Memory B cell (primary cell): ENCODE data around the gene PZP.

Experiments
- ATAC-seq: fragments of 150-1000 bp; cut with Tn5 transposase; 2 replicates; pipeline ENCODE4 v1.10.0; 2021; ENCODE audit warnings: low read depth, mild to moderate bottlenecking, moderate library complexity
- DNase-seq, 2 donors: peaks; one replicate each; pipeline ENCODE4 v3.0.0; 2022; ENCODE audit warnings: low spot score in 2 of 2
- H3K27ac Mint-ChIP-seq: one replicate; pipeline ENCODE4 v1.8.0; 2022; ENCODE audit warnings: mild to moderate bottlenecking, moderate library complexity, mixed read lengths
- H3K27me3 Mint-ChIP-seq: one replicate; pipeline ENCODE4 v1.8.0; 2022; ENCODE audit warnings: mixed read lengths
- H3K36me3 Mint-ChIP-seq: one replicate; pipeline ENCODE4 v1.8.0; 2022; ENCODE audit warnings: mild to moderate bottlenecking, mixed read lengths
- H3K4me1 Mint-ChIP-seq: one replicate; pipeline ENCODE4 v1.8.0; 2022; ENCODE audit warnings: mixed read lengths
- H3K4me3 Mint-ChIP-seq: one replicate; pipeline ENCODE4 v1.8.0; 2022; ENCODE audit warnings: mild to moderate bottlenecking, moderate library complexity, mixed read lengths
- H3K9me3 Mint-ChIP-seq: one replicate; pipeline ENCODE4 v1.8.0; 2022; ENCODE audit warnings: mixed read lengths

Gene PZP

DNA sequence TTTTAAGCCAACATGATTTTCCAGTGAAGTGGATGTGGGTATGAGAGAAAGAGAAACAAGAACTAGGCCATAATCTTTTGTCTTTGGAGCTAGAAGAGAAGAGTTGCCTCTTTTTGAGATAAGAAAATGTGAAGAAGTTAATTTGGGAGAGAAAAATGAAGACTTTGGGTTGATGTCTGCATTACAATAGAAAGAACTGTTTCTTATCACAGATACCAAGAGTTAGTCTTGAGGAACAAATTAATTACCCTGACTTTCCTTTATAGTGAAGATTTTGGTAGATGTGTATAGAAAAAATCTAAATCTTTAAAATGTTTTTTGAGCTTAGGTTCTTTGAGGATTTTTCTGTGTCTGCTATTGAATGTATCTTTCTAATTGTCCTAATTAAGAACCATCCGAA is 96.7 kb downstream of the PZP start:
- DNase-seq: no peak
- H3K27me3 Mint-ChIP-seq: peaks cover 3% of the 10 kb centered on the region
- H3K36me3 Mint-ChIP-seq: no peaks in the 10 kb centered on the region
- no peak for ATAC-seq
- H3K4me1 Mint-ChIP-seq: peaks cover 7% of the 10 kb centered on the region
- no peak overlapping the region for H3K27ac Mint-ChIP-seq
- no peaks in the 10 kb centered on the region for H3K9me3 Mint-ChIP-seq
- no peak overlapping the region for H3K4me3 Mint-ChIP-seq

DNA sequence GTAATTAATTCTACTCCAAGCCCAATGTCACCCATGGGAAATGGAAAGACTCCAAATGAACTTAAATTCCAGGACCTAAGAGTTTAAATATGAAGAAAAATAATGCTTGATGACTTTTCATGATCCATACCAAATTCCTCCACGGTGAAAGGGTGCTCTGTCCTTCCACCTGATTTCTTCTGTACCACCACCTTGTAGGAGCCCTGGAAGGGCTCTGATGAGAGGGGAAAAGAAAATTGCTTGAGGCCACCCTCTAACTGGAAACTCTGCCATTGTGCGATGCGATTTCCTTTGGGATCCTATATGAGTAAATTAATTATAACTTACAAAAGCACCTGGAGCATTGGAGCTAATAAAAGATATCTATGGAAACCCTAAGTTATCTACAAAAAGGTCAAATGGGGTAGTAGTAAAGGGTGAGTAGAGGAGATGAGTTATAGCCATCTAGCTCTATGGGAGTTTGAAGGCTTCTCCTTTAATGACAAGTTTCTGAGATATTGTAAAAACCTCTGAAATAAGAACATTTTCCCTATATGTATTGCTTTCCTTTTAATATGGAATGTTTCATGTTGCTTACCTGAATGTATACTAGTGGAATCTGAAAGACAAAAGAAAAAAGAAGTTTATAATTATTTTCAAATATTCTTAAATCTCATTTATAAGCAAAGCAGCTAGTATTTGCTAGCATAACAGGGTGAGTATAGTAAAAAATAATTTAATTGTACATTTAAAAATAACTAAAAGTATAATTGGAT is 98.3 kb downstream of the PZP start:
- Mint-ChIP-seq H3K4me3 (no peak overlapping the region), H3K27me3 (peaks cover 3% of the 10 kb centered on the region), H3K4me1 (no peaks in the 10 kb centered on the region), H3K36me3 (no peaks in the 10 kb centered on the region), H3K9me3 (no peaks in the 10 kb centered on the region), H3K27ac (no peak overlapping the region)
- ATAC-seq (no peak), DNase-seq (no peak)

DNA sequence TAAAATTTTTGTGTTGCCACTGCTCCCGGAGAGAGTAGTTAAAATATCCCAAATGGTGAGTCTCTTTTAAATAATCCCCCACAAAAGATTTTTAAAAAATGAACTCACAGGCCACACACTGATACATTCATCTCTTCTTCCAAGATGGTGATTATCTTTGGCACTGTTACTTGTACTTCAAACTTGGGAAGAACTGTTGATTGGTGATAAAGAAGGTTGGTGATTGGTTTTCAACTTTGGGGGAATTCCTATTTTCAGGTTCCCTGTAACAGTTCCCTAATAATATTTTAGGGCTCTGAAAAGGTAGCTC is 99.0 kb downstream of the PZP start:
- no peak for DNase-seq
- no peak overlapping the region for H3K4me3 Mint-ChIP-seq

DNA sequence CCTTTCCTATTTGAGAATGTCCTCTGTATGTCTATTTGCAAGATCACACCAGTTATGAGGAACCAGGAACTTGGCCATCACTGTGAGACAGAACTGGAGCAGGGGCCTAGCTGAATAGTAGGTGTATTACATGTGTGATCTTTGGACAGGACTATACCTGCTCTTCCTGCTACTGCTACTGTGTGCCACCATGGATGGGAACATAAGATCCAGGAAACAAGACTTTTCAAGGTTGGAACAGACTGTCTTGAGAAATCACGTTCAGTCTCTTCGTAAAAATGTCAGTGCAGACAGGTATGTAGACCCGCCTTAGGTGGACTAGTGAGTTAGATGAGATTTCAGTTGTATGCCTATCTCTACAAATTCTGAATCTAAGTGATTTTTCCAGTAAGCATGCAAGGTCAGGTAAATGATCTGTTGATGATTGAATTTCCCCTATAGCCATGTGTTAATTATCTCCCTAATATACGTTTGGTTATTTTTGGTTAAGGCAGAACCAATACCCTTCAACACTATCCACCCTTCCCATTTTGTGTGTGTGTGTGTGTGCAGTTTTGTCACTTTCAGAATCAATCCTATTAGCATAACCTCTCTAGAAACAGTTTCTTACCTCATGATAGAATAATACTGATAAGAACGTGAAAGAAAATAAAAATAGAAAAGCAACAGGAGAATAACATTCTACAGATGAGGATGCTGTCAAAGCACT is 99.5 kb downstream of the PZP start:
- ATAC-seq (no peak), DNase-seq (no peak)
- Mint-ChIP-seq H3K4me1 (no peaks in the 10 kb centered on the region), H3K27ac (no peak overlapping the region), H3K36me3 (no peaks in the 10 kb centered on the region), H3K4me3 (no peak overlapping the region), H3K9me3 (no peaks in the 10 kb centered on the region), H3K27me3 (peaks cover 3% of the 10 kb centered on the region)

More for the DNA sequence above, 99.0 kb downstream of the PZP start:
- Mint-ChIP-seq H3K27me3 (peaks cover 3% of the 10 kb centered on the region), H3K27ac (no peak overlapping the region), H3K9me3 (no peaks in the 10 kb centered on the region), H3K4me1 (no peaks in the 10 kb centered on the region), H3K36me3 (no peaks in the 10 kb centered on the region)
- ATAC-seq: no peak

DNA sequence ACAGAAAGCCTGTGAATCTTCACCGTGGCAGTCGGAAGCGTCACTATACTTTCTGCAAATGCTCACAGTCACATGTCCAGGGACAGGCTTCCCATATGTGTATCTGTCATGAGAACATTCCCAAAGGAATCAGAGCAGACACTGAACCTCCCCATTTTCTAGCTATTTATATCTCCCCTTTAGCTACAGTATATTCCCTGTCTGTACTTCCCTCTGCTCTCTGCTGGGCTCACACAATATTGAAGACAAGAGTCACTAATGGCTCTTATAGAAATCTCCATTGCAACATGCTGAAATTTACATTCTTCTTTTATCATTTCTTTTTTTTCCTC is 100.7 kb downstream of the PZP start:
- peaks cover 2% of the 10 kb centered on the region for H3K27me3 Mint-ChIP-seq
- no peaks in the 10 kb centered on the region for H3K4me1 Mint-ChIP-seq
- ATAC-seq (no peak), DNase-seq (no peak)
- H3K9me3 Mint-ChIP-seq: no peaks in the 10 kb centered on the region
- H3K4me3 Mint-ChIP-seq: no peak overlapping the region
- H3K36me3 Mint-ChIP-seq: no peaks in the 10 kb centered on the region
- H3K27ac Mint-ChIP-seq: no peak overlapping the region

DNA sequence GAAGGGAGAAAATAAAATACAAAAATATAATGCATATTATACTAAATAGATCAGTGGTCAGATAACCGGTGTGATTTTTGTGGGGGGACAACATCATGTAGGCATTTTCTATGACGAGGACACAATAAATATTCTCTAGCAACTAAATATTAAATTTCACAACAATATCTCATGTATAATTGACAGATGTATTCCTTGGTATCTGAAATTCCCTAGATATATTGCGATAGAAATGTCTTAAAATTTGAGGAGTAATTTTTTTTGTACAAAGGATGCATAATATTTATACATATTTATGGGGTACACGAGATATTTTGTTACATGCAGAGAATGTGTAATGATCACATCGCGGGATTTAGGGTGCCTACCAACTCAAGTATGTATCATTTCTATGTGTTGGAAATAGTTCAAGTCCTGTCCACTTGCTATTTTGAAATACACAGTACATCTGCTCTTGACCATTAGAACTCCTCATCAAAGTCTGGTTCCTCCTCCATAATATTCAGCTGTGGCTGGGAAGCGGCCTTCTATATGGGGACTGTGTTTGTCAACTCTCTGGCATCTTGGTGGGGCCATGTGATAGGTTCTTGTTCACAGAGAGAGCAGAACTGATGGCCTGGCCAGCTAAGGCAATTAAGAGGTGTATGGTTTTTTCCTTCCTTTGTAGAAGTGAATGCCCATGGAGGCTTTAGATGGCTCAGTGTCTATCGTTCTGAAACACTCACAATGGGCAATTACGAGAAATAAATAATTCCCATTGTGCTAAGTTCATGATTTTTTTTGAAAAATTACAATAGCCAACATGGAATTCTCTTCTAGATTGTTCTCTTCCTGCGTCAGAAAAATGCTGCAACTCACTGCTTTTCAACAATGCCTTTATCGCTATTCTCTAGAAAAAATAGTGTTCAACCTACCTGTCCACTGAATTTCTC is 101.3 kb downstream of the PZP start:
- ATAC-seq (no peak), DNase-seq (no peak)
- H3K36me3 Mint-ChIP-seq: no peaks in the 10 kb centered on the region
- H3K4me1 Mint-ChIP-seq: no peaks in the 10 kb centered on the region
- no peak overlapping the region for H3K27ac Mint-ChIP-seq
- no peak overlapping the region for H3K4me3 Mint-ChIP-seq
- H3K9me3 Mint-ChIP-seq: no peaks in the 10 kb centered on the region
- H3K27me3 Mint-ChIP-seq: peaks cover 1% of the 10 kb centered on the region

DNA sequence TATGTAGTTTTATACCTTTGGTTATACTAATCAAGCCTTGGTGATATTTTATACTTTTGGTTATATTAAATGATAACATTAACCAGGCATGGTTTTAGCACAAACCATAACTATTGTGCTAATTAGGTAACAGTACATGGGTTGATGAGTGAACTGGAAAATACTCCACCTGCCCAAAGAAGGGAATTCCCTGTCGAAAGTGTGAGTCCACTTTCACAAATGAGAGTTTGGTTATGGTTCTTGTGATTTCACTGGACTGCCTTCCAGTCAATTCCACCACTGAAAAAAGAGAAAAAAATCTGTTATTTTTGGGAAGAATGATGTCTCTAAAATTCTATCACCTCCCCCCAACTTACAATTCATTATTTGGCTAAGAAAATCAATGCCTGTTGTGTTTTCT is 102.1 kb downstream of the PZP start:
- Mint-ChIP-seq H3K4me1 (no peaks in the 10 kb centered on the region), H3K27me3 (peaks cover 1% of the 10 kb centered on the region), H3K36me3 (no peaks in the 10 kb centered on the region), H3K4me3 (no peak overlapping the region), H3K27ac (no peak overlapping the region), H3K9me3 (no peaks in the 10 kb centered on the region)
- no peak for ATAC-seq
- no peak for DNase-seq

DNA sequence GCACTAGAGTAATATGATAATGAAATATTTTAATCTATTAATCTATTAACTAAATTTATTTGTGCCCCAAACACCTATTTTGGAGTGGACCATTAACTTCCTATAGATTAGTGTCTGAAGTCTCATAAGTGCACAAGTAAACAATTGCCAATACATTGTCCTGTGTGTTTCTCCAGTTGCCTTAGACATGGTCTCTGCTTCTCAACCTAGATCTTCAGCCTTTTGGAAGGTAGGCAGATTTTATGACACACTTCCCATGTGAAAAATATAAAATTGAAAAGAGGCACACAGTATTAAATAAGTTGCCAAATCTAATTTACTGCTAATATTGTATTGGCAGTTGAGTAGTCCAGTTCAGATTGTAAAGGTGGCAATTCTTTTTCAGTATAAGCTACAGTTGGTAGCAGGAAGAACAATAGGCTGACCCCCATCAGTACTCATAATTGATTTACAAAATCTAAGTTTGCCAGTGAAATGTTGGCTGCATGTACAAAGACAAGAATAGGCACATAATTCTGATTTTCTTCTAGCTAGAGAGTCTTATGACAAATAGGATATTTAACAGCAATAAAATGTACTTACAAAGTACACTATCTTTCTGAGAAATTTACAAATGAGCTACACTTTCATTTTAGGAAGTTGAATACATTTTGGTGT is 103.3 kb downstream of the PZP start:
- no peak for DNase-seq
- Mint-ChIP-seq H3K27ac (no peak overlapping the region), H3K27me3 (peaks cover 1% of the 10 kb centered on the region), H3K4me1 (no peaks in the 10 kb centered on the region), H3K36me3 (no peaks in the 10 kb centered on the region), H3K9me3 (no peaks in the 10 kb centered on the region), H3K4me3 (no peak overlapping the region)
- no peak for ATAC-seq

DNA sequence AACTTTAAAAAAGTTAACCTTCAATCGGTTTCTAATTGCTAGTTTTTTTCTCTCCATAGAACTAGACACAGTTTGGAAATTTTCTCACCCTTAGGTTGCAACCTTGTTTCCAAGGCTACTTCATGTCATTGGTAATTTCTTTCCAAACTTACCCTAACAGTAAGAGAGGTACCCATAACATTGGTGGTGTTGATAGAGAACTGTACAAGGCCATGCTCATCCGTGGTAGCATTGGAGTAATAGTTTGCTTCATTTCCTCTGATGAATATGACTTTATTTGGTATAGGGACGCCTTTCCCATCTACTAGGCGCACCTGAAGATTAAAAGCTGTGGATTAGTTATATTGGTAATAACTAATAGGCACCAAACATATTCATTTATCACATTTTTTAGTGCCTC is 104.1 kb downstream of the PZP start:
- ATAC-seq (no peak), DNase-seq (no peak)
- Mint-ChIP-seq H3K27ac (no peak overlapping the region), H3K4me3 (no peak overlapping the region), H3K4me1 (no peaks in the 10 kb centered on the region), H3K27me3 (peaks cover 1% of the 10 kb centered on the region), H3K9me3 (no peaks in the 10 kb centered on the region), H3K36me3 (no peaks in the 10 kb centered on the region)

DNA sequence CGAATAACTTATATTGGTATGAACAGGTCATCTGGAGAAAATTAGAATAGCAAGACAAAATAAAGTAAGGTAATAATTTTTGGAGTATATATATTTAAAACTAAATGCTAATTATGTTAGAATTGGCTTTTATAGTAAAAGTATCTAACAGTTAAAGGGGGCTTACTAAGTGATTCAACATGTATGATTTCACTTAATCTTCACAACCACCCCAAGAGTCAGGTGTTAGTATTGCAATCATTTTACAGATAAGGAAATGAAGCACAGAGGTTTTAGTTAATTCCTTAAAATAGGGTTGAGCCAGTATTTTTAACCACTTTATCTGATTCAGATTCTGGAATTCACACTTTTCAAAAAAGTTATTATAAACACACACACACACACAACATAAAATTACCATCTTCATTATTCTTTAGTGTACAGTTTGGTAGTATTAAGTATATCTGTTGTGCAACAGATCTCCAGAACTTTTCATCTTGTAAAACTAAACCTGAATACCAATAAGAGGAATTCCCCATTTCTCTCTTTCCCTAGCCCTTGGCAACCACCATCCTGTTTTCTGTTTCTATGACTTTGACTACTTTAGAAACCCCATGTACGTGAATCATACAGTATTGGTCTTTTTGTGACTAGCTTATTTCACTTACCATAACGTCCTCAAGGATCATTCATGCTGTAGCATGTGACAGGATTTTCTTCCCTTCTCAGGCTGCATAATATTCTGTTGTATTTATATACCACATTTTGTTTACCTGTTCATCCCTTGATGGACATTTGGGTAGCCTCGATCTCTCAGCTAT is 104.9 kb downstream of the PZP start:
- ATAC-seq (no peak), DNase-seq (no peak)
- H3K36me3 Mint-ChIP-seq: no peaks in the 10 kb centered on the region
- no peak overlapping the region for H3K4me3 Mint-ChIP-seq
- no peaks in the 10 kb centered on the region for H3K27me3 Mint-ChIP-seq
- H3K27ac Mint-ChIP-seq: no peak overlapping the region
- no peaks in the 10 kb centered on the region for H3K4me1 Mint-ChIP-seq
- no peaks in the 10 kb centered on the region for H3K9me3 Mint-ChIP-seq

DNA sequence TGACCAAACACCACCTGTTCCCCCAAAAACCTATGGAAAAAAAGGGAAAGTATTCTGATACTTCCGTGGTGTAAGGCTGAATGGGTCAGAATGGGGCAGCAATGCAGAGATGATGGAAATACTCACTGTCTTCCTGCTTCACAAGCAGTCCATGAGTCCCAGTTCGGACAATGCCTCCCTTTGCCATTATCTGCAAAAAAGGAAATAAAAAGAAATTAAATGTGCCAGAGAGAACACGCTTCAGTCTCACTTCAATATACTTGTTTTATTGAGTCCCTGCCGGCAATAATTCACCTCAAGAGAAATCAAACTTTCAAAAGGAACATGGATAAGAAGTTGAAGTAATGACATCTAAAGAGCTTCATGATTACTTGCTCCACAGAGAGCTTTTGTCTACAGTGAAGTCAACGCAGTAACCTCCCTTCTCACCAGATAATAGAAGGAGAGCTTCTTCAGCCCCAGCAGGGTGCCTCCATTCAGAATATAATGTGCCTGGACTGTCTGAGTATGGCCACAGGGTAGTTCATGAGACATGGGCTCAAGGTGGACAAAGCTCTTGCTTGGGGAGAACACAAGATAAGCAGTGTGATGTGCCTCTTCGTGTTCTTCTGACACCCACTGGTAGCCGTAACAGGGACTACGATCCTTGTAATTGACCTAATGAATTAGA is 107.0 kb downstream of the PZP start:
- no peak overlapping the region for H3K4me3 Mint-ChIP-seq
- DNase-seq (no peak), ATAC-seq (no peak)
- no peaks in the 10 kb centered on the region for H3K36me3 Mint-ChIP-seq
- H3K4me1 Mint-ChIP-seq: no peaks in the 10 kb centered on the region
- no peaks in the 10 kb centered on the region for H3K27me3 Mint-ChIP-seq
- H3K27ac Mint-ChIP-seq: no peak overlapping the region
- H3K9me3 Mint-ChIP-seq: no peaks in the 10 kb centered on the region

DNA sequence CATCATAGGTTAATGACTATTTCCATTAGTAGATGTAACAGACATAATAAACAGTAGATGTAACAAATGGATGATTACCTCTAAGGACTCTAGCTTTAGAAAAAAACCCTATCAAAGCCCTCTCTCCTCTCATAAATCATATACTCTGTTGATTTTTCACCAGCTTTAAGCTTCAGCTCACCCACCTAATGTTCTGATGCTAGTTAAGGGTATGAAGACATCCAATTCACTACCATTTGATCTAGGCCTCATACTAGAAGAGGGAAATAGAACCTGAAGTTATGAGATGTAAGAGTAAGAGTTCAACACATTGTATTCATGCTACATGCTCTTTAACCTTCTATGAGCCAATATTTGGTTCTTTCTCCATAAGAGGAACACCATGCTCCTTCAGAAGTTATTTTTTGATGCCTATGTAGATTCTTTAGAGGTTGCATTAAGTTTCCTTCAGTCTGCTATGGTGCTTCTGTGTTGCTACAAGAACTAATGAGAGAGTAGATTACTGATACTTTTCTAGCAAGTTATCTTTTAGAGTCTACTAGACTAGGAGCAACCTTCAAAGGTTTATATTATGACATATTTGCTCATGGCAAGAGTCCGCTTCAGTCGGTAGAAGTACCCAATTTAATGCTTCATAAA is 108.5 kb downstream of the PZP start:
- H3K9me3 Mint-ChIP-seq: no peaks in the 10 kb centered on the region
- DNase-seq (no peak), ATAC-seq (no peak)
- no peaks in the 10 kb centered on the region for H3K27me3 Mint-ChIP-seq
- no peaks in the 10 kb centered on the region for H3K4me1 Mint-ChIP-seq
- H3K36me3 Mint-ChIP-seq: no peaks in the 10 kb centered on the region
- H3K4me3 Mint-ChIP-seq: no peak overlapping the region
- no peak overlapping the region for H3K27ac Mint-ChIP-seq
